NB4 (cell line): ENCODE measurements around the gene INHBE.

Source experiments
- POLR2A ChIP-seq: IDR thresholded peaks from 2 replicates; pipeline ENCODE4 v1.6.1; 2011; ENCODE audit warnings: mild to moderate bottlenecking; ENCODE audit not compliant: insufficient read length; ENCODE audit errors: extremely low read depth
- TF ChIP-seq, protein P1 (sequence below): IDR thresholded peaks from one replicate; pipeline ENCODE4 v1.5.1; 2012; ENCODE audit warnings: low read depth, low read length

DNA sequence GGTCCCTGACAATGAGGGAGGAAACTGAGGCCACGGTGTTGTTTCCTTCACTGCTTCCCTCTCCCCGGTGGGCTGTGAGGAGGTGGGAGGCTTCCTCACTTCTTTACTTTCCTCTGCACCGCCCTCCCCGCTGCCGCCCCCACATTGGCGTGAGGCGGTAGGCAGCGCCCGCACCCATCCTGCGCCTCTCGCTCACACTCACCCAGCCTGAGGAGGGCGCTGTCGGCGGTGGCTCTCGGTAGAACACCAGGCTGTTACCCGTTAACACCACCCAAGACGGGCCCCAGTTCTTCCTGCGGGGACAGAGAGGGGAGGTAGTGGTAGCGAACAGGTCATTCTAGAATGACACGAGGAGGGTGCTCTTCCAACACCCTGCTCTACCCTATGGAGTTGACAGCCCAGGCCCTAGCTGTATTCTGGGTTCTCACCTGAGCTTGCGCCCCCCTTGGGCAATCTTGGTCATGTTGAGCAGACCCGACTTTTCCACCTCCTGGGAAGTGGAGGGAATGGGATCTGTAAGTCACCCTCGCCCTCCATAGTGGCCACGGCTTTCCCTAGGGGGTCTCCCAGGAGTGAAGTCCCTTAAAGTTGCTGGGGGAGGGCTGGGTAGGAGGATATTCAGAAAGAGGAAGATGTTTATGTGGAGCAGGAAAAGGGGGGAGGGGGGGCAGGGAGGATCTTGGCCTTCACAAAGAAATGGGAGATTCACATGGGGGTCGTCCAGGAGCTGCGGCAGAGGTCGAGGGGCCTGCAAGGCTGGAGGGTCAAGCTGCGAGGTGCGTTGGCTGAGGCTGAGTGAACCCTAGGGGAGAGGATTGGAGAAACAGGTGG lies 21.3 kb downstream of the INHBE start:
- TF ChIP-seq, protein P1, sequence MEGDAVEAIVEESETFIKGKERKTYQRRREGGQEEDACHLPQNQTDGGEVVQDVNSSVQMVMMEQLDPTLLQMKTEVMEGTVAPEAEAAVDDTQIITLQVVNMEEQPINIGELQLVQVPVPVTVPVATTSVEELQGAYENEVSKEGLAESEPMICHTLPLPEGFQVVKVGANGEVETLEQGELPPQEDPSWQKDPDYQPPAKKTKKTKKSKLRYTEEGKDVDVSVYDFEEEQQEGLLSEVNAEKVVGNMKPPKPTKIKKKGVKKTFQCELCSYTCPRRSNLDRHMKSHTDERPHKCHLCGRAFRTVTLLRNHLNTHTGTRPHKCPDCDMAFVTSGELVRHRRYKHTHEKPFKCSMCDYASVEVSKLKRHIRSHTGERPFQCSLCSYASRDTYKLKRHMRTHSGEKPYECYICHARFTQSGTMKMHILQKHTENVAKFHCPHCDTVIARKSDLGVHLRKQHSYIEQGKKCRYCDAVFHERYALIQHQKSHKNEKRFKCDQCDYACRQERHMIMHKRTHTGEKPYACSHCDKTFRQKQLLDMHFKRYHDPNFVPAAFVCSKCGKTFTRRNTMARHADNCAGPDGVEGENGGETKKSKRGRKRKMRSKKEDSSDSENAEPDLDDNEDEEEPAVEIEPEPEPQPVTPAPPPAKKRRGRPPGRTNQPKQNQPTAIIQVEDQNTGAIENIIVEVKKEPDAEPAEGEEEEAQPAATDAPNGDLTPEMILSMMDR = peak; percentile 24
- TF ChIP-seq POLR2A = no peak
